PFSK-1 (cell line): ENCODE measurements around the gene KCNN1.

ENCODE experiments used
- POLR2AphosphoS5 ChIP-seq: IDR thresholded peaks from 2 replicates; pipeline ENCODE4 v1.6.1; 2012; ENCODE audit warnings: low read depth, mild to moderate bottlenecking, control low read depth, low read length, moderate library complexity
- SIN3A ChIP-seq: IDR thresholded peaks from 2 replicates; pipeline ENCODE4 v1.6.1; 2012; ENCODE audit warnings: mild to moderate bottlenecking, low read length, moderate library complexity, borderline replicate concordance; ENCODE audit not compliant: insufficient read depth
- TAF1 ChIP-seq: IDR thresholded peaks from 2 replicates; pipeline ENCODE4 v1.6.1; 2012; ENCODE audit warnings: low read length, control low read depth, borderline replicate concordance; ENCODE audit not compliant: insufficient read depth

DNA sequence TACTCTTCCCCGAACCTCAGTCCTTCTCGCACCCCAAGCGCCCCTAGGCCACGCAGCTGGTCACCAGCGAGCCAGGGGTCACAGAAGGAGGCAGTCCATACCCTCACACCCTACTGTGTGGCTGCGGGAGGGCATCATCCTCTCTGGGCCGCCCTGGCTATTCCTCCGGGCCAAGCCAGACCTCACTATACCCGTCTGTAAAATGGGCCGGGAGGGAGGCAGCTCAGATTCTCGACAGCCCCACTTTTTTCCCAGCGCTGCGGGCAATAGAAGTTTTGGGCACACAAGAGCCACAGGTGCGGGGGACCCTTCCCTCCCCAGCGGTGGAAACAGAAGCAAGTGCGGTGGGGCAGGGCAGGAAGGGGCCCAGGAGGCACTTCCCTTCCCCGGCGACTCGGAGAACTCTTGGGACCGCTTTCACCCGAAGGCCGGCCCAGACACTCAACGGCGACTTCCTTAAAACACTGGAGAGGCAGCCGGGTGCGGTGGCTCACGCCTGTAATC, 35.5 kb downstream of the KCNN1 start:
- no peak for TF ChIP-seq POLR2AphosphoS5
- no peak for TF ChIP-seq TAF1
- no peak for TF ChIP-seq SIN3A
